ENCODE data around the gene HLX.

- TF ChIP-seq CTCF (IDR thresholded peaks at IDR 0.05; ENCODE audit: low read length) (no peak), EZH2 (IDR thresholded peaks at IDR 0.05; ENCODE audit: borderline replicate concordance, low read length) (no peak)
These were observed 810 bp upstream of the HLX start for GRCh38 chr1:220878191-220879075.
